Epithelial cell of prostate (primary cell): ENCODE measurements around the gene AMER2.
"Not testable (repeated sequence)": the region's sequence is repeated elsewhere in the genome, so short reads cannot be mapped to it uniquely, and the experiment has no call there.

Experiments used
- DNase-seq: peaks from one replicate; pipeline ENCODE4 v3.0.0-alpha.2; 2011; ENCODE audit warnings: low read depth, low spot score
- H3K27ac ChIP-seq: fragments of 450-650 bp; 2 replicates; pipeline ENCODE4 v1.5.1; 2017; ENCODE audit warnings: mild to moderate bottlenecking

The AMER2 gene

DNA sequence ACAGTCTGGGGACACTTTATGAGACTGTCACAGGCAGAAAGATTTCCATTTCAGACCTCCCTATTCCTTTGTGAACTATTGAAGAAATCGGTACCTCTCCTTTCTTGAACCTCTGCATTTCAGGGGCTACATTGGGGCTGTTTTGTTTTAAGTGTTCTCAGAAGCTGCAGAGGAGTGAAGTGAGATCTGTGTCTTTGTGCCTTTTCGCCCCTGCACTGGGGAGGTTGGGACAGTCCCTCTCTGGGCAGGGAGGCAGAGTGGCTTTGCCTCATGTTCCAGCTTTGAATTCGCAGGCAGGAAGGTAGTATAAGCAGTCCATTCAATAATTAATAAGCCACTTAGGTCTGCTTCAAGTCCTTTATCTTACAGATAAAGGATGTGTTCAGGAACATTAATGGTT is 9.5 kb upstream of the AMER2 start:
- no peak for DNase-seq
- H3K27ac ChIP-seq: no peak overlapping the region

DNA sequence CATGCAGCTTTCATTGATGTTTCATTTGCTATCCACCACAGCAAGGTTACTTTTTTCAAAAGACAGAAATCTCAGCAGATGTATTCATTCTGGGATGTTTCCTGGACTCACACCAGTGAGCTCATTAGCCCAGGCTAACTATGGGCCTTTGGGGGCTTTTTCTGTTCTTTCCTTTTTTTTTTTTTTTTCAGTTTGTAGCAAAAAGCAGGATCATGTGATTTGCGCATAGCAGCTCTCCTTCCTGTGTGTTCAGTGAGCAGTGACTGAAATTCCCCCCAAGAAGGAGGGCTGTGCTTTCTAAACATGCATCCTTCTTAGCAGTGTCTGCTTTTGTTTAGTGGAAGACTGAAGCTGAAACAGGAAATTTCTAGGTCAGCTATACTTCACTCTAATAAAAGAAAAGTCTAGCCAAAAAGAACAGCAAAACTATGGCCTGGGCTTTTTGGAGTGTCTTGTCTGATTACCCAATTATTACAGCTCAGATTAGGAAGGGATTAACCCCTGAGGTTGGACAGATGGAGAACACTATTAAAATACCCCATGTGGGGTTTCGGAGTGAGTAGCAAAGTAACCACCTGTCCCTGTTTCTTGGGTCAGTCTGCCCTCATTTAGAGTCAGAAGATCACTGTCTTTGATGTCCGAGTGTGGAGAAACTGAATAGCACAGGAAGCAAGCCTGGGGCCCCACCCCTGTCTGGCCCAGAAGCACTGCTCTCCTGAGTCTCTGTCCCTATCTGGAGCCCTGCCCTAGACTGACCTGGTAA is 8.9 kb upstream of the AMER2 start:
- no peak overlapping the region for H3K27ac ChIP-seq
- no peak for DNase-seq

DNA sequence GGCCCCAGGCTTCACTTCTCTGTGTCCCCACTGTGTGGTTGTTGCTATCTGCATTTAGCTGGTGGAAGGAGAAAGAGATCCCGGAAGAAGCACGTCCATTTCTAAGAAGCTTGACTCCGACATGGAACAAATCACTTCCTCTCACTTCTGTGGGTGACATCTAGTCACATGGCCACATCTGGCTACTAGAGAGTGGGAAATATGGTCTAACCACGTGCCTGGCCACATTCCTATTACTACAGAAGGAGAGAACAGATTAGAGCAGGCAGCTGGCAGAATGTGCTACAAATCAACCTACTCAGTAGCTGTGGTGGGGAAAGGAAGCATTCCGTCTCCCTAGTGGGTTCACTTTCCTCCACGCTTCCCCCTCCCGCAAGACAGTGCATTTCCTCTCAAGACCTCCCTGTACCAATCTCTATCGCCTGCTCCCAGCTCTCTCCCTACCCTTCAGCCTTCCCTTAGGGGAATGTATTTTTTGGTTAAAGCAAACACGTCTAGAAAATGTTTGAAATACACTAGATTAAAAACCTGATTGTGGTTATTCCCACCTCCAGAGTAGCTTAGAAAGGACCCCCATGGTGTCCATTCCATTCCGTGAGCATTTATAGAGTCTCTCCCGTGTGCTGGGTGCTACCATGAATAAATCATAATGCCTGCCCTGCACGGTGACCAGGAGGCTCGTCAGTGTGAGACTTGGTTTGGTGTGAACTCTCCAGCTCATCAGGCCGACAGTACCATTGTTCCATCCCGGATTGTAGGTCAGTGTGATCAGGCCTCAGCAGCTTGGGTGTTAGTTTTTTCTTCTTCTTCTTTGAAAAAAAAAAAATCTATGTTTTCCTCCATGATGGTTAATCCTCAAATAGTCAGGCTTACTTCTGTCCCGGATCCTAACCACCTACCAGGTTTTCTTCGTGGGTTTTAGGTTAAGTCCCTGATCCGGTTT is 8.0 kb upstream of the AMER2 start:
- no peak overlapping the region for H3K27ac ChIP-seq
- no peak for DNase-seq

DNA sequence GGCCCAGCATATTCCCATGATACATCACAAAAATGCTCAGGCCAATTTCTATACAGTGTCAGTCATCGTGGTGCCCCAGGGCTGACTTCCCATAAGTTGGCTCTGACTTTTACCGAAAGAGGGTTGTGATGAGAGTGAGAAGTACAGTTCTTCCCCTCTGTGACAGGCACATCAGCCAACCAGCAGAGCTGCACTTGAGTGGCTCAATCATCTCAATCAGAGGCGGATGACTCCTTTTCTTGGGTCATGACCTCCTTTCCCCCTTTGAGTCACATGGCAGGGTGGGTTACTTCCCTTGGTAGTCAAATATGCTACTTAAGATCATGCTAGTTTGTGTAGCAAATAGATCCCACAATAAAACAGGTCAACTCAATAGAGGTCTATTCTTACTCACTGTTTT is 6.9 kb upstream of the AMER2 start:
- no peak for DNase-seq
- H3K27ac ChIP-seq: no peak overlapping the region

DNA sequence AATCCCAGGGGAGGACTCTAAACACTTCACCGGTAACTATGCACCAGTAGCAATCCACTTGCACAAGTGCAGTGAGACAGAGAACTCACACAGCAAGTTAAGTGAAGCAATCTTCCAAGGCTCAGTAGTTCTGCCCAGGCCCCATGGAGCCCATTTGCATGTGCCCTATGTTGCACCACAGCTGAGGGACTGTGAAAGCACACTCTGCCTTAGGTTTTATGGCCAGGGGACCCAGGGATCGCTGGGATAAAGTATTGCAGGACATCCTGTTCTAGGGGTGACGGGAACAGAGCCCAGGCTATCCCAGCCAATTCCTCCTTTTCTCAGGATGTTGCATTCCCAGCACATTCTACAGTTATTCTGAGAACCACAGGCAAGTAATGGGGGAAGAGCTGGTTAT is 6.0 kb upstream of the AMER2 start:
- no peak overlapping the region for H3K27ac ChIP-seq
- DNase-seq: no peak

DNA sequence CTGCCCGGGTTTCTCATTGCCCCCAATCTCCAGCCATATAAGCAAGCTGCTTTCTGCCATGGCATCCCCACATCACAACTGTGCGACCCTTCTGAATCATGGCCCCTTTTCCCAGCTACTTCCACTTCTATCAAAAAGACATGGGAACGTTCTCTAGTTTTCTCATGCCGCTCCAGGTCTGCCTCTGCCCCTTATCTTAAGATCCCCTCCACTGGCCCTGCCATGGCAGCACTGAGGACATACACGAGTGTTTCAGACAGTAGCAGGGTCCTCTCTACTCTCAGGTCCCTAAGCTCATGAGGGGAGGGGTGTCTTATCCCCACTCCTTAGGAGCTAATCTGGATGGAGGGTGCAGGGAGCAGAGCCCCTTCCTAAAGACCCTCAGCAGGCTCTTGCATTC is 5.5 kb upstream of the AMER2 start:
- no peak for DNase-seq
- H3K27ac ChIP-seq: no peak overlapping the region

DNA sequence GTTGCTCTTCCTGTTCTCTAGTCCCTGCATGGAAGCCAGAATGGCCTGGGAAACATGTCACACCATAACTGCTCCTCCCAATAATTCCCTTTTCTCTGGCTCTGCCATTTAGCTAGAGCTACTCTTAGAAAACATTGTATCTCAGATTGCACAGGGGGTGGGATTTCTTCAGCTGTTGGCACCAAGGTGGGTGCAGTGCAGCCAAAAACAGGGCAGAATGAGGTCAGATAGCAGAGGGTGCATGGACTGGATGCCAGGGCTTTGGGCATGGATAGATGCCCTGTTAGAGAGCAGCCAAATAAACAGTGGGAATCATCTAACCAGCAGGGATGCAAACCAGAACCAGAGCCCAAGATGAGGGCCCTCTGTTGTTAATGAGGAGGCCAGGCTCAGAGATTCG is 4.9 kb upstream of the AMER2 start:
- no peak overlapping the region for H3K27ac ChIP-seq
- no peak for DNase-seq

DNA sequence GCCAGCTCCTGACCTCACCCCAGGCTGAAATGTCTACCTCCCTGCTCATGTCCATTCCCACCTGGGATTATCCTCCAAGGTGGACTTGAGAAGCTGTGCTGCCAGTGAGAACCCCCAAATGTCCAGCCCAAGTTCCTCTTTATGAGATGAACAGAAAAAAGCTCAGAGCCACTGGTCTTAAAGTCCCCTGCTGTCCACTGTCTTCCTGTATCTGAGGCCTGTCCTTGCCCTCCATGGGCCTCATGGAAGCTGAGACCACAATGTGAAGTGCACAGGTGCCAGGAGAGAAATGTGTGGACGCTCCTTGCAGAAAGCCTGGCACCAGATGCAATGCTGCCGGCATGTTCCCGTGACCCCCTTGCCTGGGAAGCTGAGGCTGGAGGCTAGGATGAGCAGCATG is 3.3 kb upstream of the AMER2 start:
- no peak for DNase-seq
- H3K27ac ChIP-seq: no peak overlapping the region

DNA sequence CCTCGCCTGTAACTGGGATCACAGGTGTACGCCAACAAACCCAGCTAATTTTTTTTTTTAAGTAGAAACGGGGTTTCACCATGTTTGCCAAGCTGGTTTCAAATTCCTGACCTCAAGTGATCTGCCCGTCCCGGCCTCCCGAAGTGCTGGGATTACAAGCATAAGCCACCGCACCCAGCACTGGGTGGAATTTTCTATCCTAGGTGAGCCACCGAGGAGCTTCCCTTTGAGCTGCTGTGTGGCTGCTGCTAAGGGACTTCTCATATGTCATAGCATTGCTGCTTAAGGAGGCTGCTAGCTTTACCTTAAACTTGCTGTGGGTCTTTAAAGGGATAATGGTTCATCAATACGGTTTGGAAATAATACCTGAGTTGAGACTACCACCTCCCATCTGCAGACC is 2.9 kb upstream of the AMER2 start:
- no peak for DNase-seq
- no peak overlapping the region for H3K27ac ChIP-seq

DNA sequence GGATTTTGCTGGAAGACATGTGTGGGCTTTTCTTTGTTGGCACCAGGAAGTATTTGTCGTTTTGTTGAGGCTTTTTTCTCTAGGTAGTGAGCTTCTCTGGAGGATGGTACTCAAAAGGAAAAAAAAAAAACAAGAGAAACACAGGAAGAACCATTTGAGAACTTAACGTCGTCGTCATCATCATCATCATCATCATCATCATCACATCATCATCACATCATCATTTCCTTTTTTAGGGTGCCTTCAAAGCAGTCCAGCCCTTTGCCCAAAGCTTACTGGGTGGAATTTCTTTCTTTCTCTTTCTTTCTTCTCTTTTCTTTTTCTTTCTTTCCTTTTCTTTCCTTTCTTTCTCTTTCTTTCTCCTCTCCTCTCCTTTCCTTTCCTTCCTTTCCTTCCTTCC is 2.2 kb upstream of the AMER2 start:
- no peak for DNase-seq
- no peak overlapping the region for H3K27ac ChIP-seq

DNA sequence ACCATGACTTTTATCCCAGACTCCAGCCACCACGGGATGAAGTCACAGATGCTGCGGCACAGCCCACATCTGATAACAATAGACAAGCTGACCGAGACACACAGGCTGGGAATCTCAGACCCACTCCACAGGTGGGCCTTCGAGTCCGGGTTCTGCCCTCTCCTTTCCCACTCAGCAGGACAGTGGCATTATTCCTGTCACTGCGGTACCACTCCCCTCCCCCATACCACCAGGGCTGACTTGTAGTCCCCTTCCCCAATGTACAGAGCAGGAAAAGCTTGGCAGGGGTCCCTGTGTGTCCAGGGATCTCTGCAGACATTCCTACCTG is 179 bp upstream of the AMER2 start:
- no peak overlapping the region for H3K27ac ChIP-seq
- DNase-seq: no peak

DNA sequence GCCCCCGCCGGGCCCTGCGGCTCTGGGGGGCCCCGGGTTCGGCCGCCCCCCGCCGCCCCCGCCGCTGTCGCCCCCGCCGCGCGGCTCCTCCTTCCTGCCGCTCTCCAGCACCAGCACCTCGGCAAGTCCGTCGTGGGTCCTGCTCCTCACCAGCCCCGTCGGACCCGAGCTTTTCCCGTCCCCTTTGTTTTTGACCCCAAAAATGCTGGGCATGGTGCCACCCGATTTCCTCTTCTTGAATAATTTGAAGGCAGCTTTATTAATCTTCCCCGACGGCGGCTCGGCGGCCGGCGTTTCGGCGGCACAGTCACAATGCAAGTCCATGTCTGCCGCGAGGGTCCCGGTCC is 945 bp downstream of the AMER2 start:
- no peak overlapping the region for H3K27ac ChIP-seq

DNA sequence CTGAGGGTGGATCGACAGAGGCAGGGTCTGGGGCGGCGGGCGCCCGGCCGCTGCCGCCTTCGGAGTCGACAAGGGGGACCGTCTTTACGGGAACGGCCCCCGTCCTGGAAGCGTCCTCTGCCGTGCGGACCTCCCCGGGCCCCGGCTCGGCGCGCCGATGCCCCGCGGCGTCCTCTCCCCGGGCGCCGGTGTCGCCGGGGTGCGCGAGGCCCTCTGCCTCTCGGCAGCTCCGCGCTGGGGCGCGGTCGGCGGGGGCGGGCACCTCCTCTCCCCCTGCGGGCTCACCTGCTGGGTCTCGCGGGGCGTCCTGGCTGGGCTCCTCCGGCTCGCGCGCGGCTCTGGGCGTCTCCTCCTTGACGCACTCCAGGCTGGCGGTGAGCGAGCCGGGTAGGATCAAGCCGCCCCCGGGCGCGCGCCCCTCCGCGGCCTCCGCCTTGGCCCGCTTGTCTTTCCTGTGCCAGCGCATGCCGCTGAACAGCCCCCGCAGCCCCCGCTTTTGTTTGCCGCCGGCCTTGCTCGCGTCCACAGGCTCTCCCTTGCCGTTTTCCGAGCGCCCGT is 1.5 kb downstream of the AMER2 start:
- H3K27ac ChIP-seq: no peak overlapping the region
- DNase-seq: no peak

More for the DNA sequence above, 945 bp downstream of the AMER2 start:
- DNase-seq: no peak

DNA sequence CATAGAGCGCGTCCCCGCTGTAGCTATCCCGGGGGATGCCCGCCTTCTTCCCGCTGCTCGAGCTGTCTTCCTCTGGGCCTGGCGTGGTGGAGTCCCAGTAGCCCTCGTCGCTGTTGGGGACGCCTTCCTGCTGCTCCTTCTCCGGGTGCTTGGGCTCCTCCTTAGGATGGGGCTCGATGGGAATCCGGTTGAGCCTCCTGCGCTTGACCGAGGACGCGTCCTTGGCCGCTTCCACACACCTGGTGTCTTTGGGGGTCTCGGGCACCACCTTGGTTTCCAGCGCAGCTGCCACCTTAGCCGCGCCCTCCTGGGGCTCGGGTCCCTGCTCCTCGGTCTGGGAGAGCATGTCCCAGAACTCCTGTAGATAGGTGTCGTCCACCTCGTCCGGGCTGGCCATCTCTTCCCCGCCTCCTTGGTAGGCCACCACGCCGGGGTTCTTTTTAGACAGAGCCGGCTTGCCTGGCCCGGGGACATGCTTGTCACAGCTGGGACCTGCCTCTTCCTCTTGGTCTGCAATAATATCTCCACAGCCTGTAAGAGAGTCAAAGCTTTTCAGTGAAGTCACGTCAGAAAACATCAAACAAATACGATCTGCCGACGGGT is 2.0 kb downstream of the AMER2 start:
- no peak for DNase-seq
- H3K27ac ChIP-seq: no peak overlapping the region

DNA sequence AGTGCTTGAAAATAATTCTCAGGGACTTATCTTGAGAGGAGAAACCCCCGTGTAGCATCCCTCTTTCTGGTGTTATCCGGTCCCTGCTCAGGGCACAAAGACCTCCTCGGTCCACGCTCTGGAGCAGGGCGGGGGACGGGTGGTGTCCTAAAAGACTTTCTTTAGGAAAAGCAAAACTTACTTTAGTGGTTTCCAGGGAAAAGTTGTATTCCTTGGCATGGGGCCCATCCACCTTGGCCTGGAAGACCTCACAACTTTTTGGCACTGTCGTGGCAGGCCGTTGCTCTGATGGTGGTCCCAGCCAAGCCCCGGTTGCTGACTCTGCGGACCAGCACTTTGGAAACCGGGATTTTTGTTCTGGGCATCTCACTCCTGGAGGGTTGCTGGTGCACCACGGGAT is 2.7 kb downstream of the AMER2 start:
- DNase-seq: no peak
- no peak overlapping the region for H3K27ac ChIP-seq

DNA sequence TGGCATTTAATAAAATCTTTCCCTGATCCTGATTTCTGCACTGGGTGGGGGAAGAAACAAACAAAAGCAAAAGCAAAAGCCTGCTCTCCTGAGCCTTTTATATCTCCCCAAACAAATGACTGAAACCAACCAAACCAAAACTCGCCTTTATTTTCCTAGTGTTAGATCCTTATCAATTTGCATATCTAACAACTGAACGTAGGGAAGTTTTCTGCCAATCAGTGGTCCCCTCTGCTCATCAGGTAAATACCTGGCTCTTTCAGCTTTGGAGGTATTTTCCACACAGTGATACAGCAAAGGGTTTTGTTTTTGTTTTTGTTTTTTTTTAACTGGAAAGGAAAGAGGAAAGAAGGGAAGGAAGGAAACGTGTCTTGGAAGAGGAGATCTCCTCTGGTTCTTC is 3.3 kb downstream of the AMER2 start:
- DNase-seq: no peak
- no peak overlapping the region for H3K27ac ChIP-seq

DNA sequence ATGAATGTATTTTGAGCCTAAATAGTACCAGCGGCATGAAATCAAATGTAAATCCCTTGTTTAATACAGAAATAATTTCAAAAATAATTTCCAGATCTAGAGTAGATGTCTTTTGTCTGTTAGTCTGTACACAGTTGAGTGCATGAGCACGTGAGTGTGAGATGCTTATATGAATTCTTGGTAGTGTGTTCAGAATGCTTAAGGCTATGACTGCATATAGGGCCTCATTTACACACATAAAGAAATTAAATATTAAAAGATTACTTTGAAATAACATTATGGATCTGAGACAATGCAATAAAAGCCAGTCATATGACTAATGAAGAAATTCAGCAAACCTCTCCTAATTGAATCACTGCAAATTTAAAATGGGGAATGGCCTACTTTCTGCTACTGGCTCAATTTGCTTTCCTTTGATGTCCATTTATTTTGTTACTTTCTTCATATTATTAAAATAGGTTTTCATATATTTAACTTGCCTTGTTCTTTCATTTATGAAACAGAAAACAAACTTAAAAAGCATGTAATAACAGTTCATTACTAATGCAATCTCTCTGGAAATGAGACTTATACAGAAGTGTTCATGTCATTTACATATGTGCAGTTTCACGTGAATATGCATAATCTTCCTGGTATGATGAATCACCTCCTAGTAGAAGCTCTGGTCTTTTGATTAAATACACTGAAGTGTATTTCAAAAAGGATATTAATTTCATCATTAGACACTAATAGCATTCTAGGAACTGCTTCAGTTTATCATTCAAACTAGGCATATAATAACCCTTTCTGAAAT is 4.5 kb downstream of the AMER2 start:
- no peak for DNase-seq
- no peak overlapping the region for H3K27ac ChIP-seq

DNA sequence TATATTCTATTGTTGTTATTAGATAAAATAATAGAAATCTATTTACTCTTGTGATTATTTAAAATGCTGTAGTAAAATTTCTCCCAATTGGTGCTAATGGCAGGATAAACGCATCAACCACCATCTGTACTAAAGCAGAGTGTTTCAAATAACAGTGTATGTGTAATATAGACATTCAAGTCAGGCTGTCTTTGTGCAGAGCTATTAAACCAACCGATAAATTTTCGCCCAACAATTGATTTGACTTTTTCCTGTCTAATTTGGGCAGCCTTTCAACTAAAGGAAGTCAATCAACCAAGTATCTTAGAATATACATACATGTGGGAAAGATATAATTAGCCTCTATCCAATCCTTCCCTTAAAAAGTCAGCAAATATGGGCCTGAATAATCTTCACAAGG is 5.8 kb downstream of the AMER2 start:
- DNase-seq: no peak
- no peak overlapping the region for H3K27ac ChIP-seq

DNA sequence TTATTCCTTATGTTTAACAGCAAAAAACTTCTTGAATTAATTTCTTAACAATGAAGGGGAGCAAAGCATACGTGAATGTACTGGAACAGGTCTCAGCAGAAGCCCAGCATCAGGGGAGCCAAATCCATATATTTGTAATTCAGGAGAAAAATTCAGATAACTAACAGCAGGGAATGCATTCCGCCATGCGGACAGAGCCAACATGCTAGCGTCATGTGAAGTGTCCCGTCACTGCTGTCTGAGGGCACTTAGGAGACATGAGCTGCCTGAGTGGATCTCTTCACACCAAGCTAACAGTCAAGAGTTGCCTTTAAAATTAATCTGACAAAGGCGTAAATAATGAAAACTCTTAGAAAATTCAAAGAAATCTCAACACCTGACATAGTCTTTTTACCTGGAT is 6.4 kb downstream of the AMER2 start:
- no peak overlapping the region for H3K27ac ChIP-seq
- DNase-seq: no peak

DNA sequence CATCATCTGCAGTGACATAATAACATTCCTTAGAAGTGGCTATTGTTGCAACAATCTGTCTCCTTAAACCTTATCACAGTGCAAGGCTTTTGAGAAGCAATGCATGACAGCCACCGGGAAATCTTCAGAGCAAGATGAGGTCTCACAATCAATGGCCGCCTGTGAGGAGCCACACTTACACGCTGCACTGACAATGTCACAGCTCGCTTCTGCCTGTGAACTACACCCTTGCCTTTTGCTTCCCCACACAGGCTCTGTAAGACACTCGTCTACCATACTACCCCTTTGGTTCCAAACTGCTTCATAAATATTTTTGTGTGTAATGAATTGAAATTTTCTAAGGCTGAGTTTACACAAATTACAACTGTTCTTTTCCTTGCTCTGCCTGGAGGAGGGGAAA is 6.9 kb downstream of the AMER2 start:
- not testable (repeated sequence) for DNase-seq, H3K27ac ChIP-seq
